ENCODE results near the gene GSTM2. TPM values are rescaled to one million over a fixed set of nuclear protein-coding genes. Genes with fewer than 3 reads are reported as not detected.
A peak's percentile ranks its signal among the peaks of the same experiment; 100 is the strongest.

GSTM2 gene
- total RNA-seq, 2 experiments from 2014 or later = 0.38 to 0.76 TPM

GRCh38 chr1:109619576-109620400, 48.1 kb upstream of the GSTM2 start, which contains the start of the genes AMPD2 and GNAT2:
AMPD2 (plus strand) TSS chr1:109619837; CDS start chr1:109621176, 1,339 bp downstream.
GNAT2 (minus strand) TSS chr1:109619616; CDS start chr1:109612870, 6,746 bp downstream.
- BruUV-seq (replicated peaks) = TSS peak; percentile 76
- H3K4me1 ChIP-seq (ENCODE audit: insufficient read depth, low read length, poor library complexity, severe bottlenecking) = peaks cover 60% of the 10 kb centered on the region
- H3K4me2 ChIP-seq (ENCODE audit: low read length) = peak within 1 kb of the TSS; percentile 97
- intact Hi-C loops (cut with micrococcal nuclease; ENCODE audit: unreplicated experiment) = loop anchor here (2.0 to 5.0 kb wide), 2 partner anchors 73 to 127 kb away; partner anchors contain the start of gene CYB561D1
- ChIA-PET CTCF (ENCODE audit: unreplicated experiment) (interaction anchor here (1.1 to 1.6 kb wide), 2 partner anchors 20 to 21 kb away, joined by 3 to 5 read pairs; no protein-coding TSS in a partner anchor), POLR2A (interaction anchor here (0.5 to 2.3 kb wide), 7 partner anchors 15 to 615 kb away, joined by 3 to 14 read pairs (median 4); partner anchors contain the start of gene GNAI3)
- 0 out of 2 replicates have a peak, but pooled peaks cover 5% of the 10 kb centered on the region for H4K20me1 ChIP-seq (ENCODE audit: insufficient read depth, low read length)
- peak within 1 kb of the TSS; percentile 60 for H2AFZ ChIP-seq (ENCODE audit: low read length)
- H3K9me3 ChIP-seq (ENCODE audit: low read length) = no peaks in the 10 kb centered on the region
- H3K27ac ChIP-seq (ENCODE audit: low read depth, low read length, poor library complexity, severe bottlenecking) = peak within 1 kb of the TSS; percentile 53
- H3K9me2 ChIP-seq (ENCODE audit: insufficient read depth, low read length) = no peaks in the 10 kb centered on the region
- TF ChIP-seq CTCF (conservative IDR thresholded peaks at IDR 0.05; ENCODE audit: low read length) (no peak), EZH2phosphoT487 (IDR thresholded peaks at IDR 0.05; ENCODE audit: borderline replicate concordance, low read depth, low read length) (no peak)
- peaks cover 35% of the 10 kb centered on the region for H3K79me2 ChIP-seq (ENCODE audit: insufficient read depth, low read depth, low read length)
- peak; percentile 85 for DNase-seq (ENCODE audit: low spot score)
- H3K4me3 ChIP-seq (ENCODE audit: low read depth, low read length, poor library complexity, severe bottlenecking) = peak within 1 kb of the TSS; percentile 92
- H3K36me3 ChIP-seq (ENCODE audit: insufficient read depth, low read length) = no peaks in the 10 kb centered on the region

GRCh38 chr1:109620401-109620791, 47.5 kb upstream of the GSTM2 start:
- POLR2A ChIA-PET = interaction anchor here (0.7 to 2.3 kb wide), 3 partner anchors 20 to 137 kb away, joined by 3 to 14 read pairs (median 4); partner anchors contain the start of genes ATXN7L2 and GNAI3
- H3K79me2 ChIP-seq (ENCODE audit: insufficient read depth, low read depth, low read length) = peaks cover 35% of the 10 kb centered on the region
- CTCF ChIA-PET (ENCODE audit: unreplicated experiment) = interaction anchor here (1.1 to 1.6 kb wide), 2 partner anchors 20 to 21 kb away, joined by 3 to 5 read pairs; no protein-coding TSS in a partner anchor
- H4K20me1 ChIP-seq (ENCODE audit: insufficient read depth, low read length) = 0 out of 2 replicates have a peak, but pooled peaks cover 5% of the 10 kb centered on the region
- H3K27ac ChIP-seq (ENCODE audit: low read depth, low read length, poor library complexity, severe bottlenecking) = peak overlapping the region; percentile 53
- intact Hi-C loops (cut with micrococcal nuclease; ENCODE audit: unreplicated experiment) = loop anchor here (2.0 to 5.0 kb wide), 2 partner anchors 74 to 128 kb away; partner anchors contain the start of gene CYB561D1
- peak overlapping the region; percentile 97 for H3K4me2 ChIP-seq (ENCODE audit: low read length)
- no peaks in the 10 kb centered on the region for H3K36me3 ChIP-seq (ENCODE audit: insufficient read depth, low read length)
- BruUV-seq (replicated peaks) = no TSS peak
- peak overlapping the region; percentile 92 for H3K4me3 ChIP-seq (ENCODE audit: low read depth, low read length, poor library complexity, severe bottlenecking)
- no peak for DNase-seq (ENCODE audit: low spot score)
- H3K9me3 ChIP-seq (ENCODE audit: low read length) = no peaks in the 10 kb centered on the region
- H3K4me1 ChIP-seq (ENCODE audit: insufficient read depth, low read length, poor library complexity, severe bottlenecking) = peaks cover 63% of the 10 kb centered on the region
- no peaks in the 10 kb centered on the region for H3K9me2 ChIP-seq (ENCODE audit: insufficient read depth, low read length)
- H2AFZ ChIP-seq (ENCODE audit: low read length) = peak overlapping the region; percentile 60; the same call in 1 of the 2 replicates
- TF ChIP-seq CTCF (conservative IDR thresholded peaks at IDR 0.05; ENCODE audit: low read length) = no peak
- TF ChIP-seq EZH2phosphoT487 (IDR thresholded peaks at IDR 0.05; ENCODE audit: borderline replicate concordance, low read depth, low read length) = no peak
